ENCODE measurements around the gene TRMT11. TPM values are rescaled to one million over a fixed set of nuclear protein-coding genes. Genes with fewer than 3 reads are reported as not detected.

The TRMT11 gene
- total and polyA plus RNA-seq, 9 of the 15 experiments (the other 6 are each of a cell fraction or from before 2014, with no cell fraction given): 38.8 to 88.0 (median 59.8) TPM

DNA sequence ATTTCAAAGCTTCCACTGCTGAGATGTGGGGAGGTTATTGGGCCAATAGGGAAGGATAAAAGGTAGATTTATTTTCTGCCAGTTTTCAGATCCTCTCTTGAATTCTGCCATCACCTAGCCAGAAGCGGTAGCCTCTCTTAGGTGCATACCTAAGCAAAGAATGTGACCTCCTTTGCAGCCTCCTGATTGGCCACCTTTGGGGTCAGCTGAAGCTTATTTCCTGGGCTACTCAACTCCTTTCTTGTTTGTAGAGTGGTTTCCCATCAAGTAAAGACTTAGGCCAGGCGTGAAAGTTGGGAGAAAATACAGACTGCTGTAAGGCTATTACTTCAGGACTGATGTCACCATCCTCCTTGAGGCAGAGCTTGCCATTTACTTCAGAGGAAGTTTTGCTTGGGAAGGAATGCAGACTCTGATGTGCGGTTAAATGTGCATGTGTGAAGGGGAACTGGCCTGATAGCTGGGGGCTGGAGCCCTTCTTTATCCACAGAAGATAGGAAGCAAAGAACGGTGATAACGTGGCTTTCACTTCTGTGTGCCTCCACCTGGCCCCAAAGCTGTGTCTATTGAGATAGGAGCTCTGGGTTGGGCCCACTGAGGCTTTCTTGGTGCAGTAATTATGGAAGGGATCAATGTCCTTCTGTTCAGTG, 70.1 kb downstream of the TRMT11 start (continued):
- TF ChIP-seq ARID2 (IDR thresholded peaks at IDR 0.05) (no peak), RBM14 (IDR thresholded peaks at IDR 0.05; ENCODE audit: borderline replicate concordance, insufficient read depth, low read depth, low read length) (no peak), STAT5B (CRISPR knock-in tag; IDR thresholded peaks at IDR 0.05) (no peak), ZNF3 (CRISPR knock-in tag; IDR thresholded peaks at IDR 0.05) (no peak), YY1 (IDR thresholded peaks at IDR 0.05; ENCODE audit: borderline replicate concordance in 1 of 3, control insufficient read depth in 1 of 3, extremely low read depth in 1 of 3, insufficient read depth in 3 of 3, insufficient read length in 1 of 3, insufficient replicate concordance in 2 of 3, low read depth in 1 of 3, low read length in 2 of 3) (no peak), PRPF4 (IDR thresholded peaks at IDR 0.05; ENCODE audit: insufficient read depth, low read depth, low read length, poor library complexity, severe bottlenecking) (no peak), ZNF586 (CRISPR knock-in tag; conservative IDR thresholded peaks at IDR 0.05) (no peak), SMAD2 (IDR thresholded peaks at IDR 0.05; ENCODE audit: low read depth, low read length) (no peak), TBL1XR1 (IDR thresholded peaks at IDR 0.05; ENCODE audit: low read length in 2 of 2) (no peak), CHD2 (IDR thresholded peaks at IDR 0.05; ENCODE audit: low read depth, low read length) (no peak), MEIS2 (IDR thresholded peaks at IDR 0.05; ENCODE audit: partially characterized antibody) (no peak), BRD9 (IDR thresholded peaks at IDR 0.05; ENCODE audit: low read depth, partially characterized antibody) (no peak), MCM2 (IDR thresholded peaks at IDR 0.05; ENCODE audit: low read depth) (no peak), ZNF121 (CRISPR knock-in tag; conservative IDR thresholded peaks at IDR 0.05) (no peak), ZNF165 (CRISPR knock-in tag; IDR thresholded peaks at IDR 0.05; ENCODE audit: borderline replicate concordance) (no peak), FOXM1 (IDR thresholded peaks at IDR 0.05; ENCODE audit: low read depth) (peak; percentile 32; the same call in 1 of the 2 replicates), FOXM1 (CRISPR knock-in tag; IDR thresholded peaks at IDR 0.05; ENCODE audit: low read depth) (no peak)
- TF ChIP-seq, protein P1, sequence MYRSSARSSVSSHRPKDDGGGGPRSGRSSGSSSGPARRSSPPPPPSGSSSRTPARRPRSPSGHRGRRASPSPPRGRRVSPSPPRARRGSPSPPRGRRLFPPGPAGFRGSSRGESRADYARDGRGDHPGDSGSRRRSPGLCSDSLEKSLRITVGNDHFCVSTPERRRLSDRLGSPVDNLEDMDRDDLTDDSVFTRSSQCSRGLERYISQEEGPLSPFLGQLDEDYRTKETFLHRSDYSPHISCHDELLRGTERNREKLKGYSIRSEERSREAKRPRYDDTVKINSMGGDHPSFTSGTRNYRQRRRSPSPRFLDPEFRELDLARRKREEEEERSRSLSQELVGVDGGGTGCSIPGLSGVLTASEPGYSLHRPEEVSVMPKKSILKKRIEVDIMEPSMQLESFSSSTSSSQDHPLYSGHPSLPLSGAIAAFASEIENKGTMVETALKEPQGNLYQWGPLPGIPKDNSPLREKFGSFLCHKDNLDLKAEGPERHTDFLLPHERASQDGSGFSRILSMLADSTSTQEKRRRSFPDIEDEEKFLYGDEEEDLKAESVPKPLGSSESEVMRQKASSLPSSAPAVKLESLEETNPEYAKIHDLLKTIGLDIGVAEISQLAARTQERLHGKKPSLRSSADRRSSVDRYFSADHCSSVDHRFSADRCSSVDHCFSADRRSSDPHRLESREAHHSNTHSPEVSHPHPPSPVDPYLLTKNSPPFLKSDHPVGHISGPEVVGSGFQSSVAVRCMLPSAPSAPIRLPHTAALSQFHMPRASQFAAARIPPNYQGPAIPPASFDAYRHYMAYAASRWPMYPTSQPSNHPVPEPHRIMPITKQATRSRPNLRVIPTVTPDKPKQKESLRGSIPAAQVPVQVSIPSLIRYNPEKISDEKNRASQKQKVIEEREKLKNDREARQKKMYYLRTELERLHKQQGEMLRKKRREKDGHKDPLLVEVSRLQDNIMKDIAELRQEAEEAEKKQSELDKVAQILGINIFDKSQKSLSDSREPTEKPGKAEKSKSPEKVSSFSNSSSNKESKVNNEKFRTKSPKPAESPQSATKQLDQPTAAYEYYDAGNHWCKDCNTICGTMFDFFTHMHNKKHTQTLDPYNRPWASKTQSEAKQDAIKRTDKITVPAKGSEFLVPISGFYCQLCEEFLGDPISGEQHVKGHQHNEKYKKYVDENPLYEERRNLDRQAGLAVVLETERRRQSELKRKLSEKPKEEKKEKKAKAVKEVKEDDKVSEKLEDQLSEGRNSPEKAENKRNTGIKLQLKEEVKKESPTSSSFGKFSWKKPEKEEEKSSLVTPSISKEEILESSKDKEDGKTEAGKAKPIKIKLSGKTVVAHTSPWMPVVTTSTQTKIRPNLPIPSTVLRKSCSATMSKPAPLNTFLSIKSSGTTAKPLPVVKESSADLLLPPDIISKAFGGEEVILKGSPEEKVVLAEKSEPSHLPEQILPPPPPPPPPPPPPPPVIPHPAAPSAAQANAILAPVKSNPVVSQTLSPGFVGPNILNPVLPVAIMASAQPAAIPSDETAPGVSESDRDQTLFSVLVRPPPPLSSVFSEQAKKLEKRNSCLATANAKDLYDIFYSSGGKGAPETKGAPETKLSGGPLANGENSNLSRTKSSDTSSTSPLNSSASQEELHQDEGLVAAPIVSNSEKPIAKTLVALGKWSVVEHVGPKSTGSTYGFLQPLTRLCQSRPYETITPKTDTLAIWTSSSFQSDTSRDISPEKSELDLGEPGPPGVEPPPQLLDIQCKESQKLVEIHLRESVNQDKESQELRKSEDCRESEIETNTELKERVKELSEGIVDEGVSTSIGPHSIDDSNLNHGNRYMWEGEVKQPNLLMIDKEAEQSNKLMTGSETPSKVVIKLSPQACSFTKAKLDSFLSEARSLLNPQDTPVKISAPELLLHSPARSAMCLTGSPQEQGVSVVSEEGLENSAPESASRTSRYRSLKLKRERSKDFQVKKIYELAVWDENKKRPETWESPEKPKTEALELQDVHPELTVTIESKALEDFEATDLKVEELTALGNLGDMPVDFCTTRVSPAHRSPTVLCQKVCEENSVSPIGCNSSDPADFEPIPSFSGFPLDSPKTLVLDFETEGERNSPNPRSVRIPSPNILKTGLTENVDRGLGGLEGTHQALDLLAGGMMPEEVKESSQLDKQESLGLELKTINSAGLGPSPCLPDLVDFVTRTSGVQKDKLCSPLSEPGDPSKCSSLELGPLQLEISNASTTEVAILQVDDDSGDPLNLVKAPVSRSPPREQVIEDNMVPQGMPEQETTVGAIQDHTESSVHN (IDR thresholded peaks at IDR 0.05; ENCODE audit: borderline replicate concordance in 1 of 2, low read depth in 1 of 2): no peak
- TF ChIP-seq, protein P2, sequence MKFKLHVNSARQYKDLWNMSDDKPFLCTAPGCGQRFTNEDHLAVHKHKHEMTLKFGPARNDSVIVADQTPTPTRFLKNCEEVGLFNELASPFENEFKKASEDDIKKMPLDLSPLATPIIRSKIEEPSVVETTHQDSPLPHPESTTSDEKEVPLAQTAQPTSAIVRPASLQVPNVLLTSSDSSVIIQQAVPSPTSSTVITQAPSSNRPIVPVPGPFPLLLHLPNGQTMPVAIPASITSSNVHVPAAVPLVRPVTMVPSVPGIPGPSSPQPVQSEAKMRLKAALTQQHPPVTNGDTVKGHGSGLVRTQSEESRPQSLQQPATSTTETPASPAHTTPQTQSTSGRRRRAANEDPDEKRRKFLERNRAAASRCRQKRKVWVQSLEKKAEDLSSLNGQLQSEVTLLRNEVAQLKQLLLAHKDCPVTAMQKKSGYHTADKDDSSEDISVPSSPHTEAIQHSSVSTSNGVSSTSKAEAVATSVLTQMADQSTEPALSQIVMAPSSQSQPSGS (CRISPR knock-in tag; IDR thresholded peaks at IDR 0.05): no peak

Measured in K562 (cell line).